ENCODE results near the gene TTPAL.

DNA sequence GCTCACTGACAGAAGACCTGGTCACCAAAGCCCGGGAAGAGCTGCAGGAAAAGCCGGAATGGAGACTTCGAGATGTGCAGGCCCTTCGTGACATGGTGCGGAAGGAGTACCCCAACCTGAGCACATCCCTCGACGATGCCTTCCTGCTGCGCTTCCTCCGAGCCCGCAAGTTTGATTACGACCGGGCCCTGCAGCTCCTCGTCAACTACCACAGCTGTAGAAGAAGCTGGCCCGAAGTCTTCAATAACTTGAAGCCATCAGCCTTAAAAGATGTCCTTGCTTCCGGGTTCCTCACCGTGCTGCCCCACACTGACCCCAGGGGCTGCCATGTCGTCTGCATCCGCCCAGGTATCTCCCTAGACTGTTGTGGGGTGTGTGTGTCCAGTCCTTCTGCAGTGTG lies 4.4 kb downstream of the TTPAL start:
- TF ChIP-seq BACH1 (IDR thresholded peaks at IDR 0.05; ENCODE audit: borderline replicate concordance) (no peak), RAD21 (IDR thresholded peaks at IDR 0.05; ENCODE audit: insufficient read depth, low read depth, low read length) (no peak), JUNB (IDR thresholded peaks at IDR 0.05) (no peak), RBBP5 (conservative IDR thresholded peaks at IDR 0.05) (no peak), RFX5 (IDR thresholded peaks at IDR 0.05; ENCODE audit: low read depth, low read length) (no peak), HCFC1 (IDR thresholded peaks at IDR 0.05; ENCODE audit: low read length) (no peak), ATF7 (IDR thresholded peaks at IDR 0.05; ENCODE audit: low read depth) (no peak), GABPA (IDR thresholded peaks at IDR 0.05; ENCODE audit: low read depth) (no peak), RCOR1 (conservative IDR thresholded peaks at IDR 0.05; ENCODE audit: low read depth, low read length) (no peak), BRCA1 (IDR thresholded peaks at IDR 0.05; ENCODE audit: low read depth, low read length) (no peak)
- TF ChIP-seq, protein P1, sequence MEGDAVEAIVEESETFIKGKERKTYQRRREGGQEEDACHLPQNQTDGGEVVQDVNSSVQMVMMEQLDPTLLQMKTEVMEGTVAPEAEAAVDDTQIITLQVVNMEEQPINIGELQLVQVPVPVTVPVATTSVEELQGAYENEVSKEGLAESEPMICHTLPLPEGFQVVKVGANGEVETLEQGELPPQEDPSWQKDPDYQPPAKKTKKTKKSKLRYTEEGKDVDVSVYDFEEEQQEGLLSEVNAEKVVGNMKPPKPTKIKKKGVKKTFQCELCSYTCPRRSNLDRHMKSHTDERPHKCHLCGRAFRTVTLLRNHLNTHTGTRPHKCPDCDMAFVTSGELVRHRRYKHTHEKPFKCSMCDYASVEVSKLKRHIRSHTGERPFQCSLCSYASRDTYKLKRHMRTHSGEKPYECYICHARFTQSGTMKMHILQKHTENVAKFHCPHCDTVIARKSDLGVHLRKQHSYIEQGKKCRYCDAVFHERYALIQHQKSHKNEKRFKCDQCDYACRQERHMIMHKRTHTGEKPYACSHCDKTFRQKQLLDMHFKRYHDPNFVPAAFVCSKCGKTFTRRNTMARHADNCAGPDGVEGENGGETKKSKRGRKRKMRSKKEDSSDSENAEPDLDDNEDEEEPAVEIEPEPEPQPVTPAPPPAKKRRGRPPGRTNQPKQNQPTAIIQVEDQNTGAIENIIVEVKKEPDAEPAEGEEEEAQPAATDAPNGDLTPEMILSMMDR (IDR thresholded peaks at IDR 0.05 in 2 of 3, conservative IDR thresholded peaks at IDR 0.05 in 1 of 3; ENCODE audit: control insufficient read depth in 2 of 3, extremely low read depth in 1 of 3, insufficient read depth in 1 of 3, low read depth in 3 of 3, low read length in 3 of 3): no peak

Measured in GM12878 (cell line).